GM21447 (cell line): ENCODE measurements around the gene EPOP.

Experiments used
- ATAC-seq: cut with Tn5 transposase; IDR thresholded peaks from one replicate; pipeline ENCODE4 v1.9.1; 2021; ENCODE audit not compliant: unreplicated experiment

The EPOP gene

DNA sequence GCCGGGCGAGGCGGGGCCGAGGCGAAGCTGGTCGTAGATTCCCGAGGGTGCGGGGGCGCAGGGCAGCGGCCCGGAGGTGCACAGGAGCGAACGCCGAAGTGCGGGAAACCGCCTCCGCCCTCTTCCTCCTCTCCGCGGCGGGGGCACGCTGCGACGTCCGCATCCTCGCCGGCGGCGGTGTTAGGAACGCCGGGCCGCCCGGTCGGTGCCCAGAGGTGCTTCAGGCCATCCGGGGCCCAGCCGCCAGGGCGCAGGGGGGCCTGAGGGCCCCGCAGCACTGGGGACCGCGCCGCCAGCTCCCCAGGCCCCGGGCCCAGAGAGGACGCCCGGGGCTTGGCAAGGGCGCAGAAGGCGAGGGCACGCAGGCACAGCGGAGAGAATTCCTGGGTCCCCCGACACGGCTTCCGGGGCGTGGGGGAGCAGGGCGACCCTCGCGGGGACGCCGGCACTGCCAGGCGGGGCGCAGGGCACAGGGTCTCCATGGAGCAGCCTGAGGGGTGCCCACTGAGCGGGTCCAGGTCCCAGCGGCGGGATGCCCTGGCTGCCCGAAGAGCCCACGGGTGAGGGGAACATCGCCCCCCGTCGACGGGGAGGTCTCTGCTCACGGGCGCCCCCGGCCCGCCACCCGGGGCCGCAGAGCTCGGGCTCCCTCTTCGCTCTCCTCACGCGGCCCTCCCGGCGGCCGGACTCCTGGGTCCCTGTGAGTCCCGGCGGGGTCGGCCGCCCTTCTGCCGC, 576 bp downstream of the EPOP start:
- peak; percentile 14 for ATAC-seq

DNA sequence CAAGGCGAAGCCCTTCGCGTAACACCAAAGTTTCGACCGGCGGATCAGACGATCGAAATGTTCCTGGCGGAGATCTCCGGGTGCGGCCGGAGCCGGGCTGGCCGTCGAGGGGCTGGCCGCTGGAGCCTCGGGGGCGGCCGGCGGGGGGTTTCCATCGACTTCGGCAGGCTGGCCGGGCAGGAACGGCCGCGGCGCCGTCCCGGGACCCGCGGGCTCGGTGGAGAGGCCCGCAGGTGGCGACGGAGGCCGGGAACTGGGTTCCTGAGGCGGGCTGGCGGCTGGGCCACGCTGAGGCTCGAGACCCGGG, 1.1 kb downstream of the EPOP start:
- no peak for ATAC-seq

DNA sequence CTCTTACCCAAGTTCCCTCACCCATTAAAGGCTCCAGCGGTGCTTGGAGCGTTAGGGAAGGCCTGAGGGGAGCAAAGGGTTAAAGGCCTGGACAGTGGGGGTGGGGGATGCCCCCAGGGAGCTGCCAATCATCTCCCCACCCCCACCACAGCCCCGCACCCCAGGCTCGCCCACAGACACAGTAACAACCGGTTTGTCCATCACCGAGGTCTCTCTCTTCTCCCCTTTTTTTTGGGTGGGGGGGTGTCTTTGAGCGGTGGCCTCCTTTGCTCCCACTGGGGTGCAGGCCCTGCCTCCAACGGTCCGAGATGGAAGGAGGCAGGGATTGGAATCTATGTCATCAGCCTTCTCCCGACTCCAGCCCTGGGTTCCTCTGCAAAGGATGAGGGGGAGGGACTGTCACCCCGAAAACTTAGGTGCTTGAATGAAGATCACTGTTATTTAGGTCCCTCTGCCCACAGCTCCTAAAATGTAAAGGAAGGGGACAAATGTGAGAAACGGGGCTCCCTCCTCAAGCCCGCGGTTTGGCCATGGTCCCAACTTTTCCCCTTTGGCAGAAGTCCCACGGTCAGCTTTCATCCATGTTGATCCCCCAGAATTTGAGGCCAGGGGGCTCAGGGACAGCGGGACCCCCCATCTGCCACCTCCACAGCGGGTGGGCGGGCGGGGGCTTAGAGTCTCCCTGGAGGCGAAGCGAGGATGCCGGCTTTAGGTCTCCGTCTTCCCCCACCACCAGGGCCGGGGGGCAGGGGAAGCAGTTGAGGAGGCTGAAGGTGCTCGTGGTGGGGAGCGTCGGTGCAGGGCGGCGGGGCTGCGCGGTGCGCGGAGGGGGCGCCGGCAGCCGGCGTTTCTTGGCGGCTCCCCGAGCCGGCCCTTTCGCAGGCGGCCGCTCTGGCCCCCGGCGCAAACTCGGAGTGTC, 1.7 kb downstream of the EPOP start:
- no peak for ATAC-seq

DNA sequence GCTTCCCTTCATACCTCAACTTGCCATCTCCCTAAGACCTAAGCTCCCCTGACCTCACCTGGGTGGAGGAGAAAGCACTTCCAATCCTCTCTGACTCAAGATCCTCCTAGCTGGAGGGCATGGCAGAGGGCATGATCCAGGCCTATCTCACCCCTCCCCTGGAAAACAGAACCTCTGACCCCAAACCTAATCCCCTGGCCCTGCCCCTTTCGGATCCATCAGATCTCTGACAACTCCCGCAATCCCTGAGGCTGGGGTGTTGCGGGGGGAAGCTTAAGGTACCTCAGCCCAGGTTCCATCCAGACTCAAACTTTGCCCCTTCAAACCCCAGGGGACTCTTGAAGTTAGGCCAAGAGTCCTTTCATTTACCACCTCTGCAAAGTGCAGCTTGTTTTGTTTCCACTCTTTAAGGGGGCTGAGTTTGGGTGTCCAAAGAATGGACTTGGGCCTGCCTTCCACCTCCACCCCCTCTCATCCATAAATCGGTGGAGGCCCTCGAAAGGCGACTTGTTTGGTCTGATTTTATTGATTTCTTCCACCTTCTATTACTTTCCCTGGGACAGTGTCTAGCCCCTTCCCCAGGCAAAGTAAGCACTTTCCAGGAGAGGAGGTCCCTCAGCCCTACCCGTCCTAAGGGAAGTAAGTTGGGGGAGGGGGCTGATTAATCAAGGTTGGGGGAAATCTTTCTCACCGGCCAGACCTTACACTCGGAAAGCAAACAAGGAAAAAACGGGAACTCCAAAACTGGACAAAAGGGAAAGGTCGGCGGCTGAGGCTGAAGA, 2.6 kb downstream of the EPOP start:
- ATAC-seq: no peak

DNA sequence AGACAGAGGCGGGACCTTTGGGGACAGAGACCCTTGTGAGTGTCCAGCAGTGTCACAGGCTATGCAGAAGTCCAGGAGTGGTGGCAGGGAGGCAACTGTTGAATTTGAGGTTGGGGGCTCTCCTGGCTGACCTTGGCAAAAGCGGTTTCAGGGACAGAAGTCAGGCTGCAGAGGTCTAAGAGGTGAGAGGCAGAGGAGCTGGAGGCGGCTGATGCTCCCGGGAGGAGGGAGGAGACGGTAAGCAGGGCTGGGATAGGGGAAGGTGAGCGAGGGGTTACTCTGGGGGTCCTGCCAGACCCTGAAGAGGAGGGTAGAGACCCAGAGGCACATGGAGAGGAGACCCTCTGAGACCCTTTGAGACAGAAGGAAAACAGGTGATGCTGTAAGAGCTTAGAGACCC, 5.2 kb downstream of the EPOP start:
- ATAC-seq: no peak

DNA sequence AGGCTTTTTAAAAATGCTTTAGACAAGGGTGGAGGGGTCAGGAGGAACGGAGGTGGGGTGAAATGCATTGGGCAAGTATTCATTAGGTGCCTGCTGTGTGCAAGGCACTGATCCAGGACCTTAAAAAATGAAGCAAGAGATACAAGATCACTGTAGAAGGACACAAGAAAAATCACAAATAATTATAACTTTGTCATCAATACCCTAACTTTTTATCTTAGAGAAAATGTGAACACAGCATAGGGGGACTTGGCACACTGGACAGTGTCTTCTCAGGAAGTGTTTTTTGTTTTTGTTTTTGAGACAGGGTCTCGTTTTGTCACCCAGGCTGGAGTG, 7.0 kb downstream of the EPOP start:
- ATAC-seq: no peak

DNA sequence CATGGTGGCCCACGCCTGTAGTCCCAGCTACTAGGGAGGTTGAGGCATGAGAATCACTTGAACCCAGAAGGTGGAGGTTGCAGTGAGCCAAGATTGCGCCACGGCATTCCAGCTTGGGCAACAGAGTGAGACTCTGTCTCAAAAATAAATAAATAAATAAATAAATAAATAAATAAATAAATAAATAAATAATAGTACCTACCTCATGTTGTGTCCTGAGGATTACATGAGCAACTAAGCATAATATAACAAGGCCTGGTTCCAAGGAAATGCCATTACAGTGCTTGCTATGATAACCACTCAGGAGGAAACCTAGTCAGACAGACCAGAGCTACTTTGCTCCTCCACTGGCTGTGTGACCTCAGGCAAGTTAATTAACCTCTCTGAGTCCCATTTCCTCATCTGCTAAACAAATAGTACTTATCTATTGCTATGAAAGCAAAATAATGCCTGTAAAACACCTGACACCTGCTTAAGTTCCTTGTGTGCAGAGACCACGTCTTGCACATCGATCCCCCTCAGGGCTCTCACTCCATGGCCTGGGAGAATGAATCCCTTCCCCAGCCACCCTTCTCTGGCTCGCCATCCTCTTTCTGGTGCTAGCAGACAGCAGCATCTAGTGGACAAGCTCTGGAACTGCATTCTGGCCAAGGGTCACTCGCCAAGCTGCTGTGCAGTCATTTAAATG, 7.5 kb downstream of the EPOP start:
- no peak for ATAC-seq

DNA sequence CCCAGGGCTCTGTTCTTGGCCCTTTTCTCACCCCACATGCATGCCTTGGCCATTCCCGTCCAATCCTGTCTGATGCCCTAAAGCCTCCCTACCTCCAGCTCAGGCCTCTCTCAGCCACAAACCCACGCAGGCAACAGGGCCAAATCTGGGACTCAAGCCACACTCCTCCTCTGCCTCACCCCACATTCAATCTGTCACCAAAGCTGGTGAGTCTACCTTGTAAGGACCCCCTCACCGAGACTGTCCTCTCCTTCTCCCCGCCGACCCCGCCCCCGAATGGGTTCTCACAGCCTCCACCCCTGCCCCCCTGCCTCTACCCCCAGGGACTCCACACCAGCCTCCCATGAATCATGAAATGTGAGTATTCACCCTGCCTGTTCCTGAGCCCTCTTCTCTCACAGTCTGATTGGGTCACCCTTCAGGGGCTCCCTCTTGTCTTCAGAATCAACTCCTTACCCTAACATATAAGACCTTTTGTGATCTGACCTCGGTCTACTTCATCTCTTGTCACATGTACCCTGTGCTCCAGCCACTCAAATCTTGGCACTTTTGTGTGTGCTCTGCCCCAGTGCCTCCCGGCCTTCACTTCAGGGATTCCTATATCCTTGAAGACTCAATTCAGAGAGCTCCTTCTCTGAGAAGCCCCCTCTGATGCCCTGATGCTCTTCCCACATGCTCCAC, 10.7 kb downstream of the EPOP start:
- no peak for ATAC-seq

DNA sequence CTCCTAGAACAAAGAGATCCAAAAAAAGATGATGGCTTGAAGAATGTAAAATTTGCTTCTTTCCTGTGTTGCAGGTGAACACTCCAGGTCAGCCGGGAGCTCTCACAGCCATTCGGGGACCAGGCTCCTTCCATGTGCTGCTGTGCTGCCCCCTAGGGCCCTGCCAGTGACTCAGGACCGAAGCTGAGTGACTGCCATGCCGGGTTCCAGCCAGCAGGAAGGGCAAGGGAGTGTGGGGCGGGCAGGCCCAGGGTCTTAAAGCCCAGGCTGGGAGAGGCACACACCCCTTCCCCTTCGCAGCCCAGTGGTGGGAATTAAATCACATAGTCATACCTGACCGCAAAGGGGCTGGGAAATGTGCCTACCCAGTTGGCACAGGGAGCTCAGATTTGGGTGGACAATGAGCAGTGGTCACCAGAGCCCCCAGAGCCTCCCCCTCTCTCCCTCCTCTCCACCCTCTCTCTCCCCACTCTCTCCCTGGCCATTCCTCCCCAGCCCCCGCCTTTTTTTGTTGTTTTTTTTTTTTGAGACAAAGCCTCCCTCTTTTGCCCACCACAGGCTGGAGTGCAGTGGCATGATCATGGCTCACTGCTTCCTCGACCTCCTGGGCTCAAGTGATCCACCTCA, 11.5 kb downstream of the EPOP start:
- ATAC-seq: no peak

DNA sequence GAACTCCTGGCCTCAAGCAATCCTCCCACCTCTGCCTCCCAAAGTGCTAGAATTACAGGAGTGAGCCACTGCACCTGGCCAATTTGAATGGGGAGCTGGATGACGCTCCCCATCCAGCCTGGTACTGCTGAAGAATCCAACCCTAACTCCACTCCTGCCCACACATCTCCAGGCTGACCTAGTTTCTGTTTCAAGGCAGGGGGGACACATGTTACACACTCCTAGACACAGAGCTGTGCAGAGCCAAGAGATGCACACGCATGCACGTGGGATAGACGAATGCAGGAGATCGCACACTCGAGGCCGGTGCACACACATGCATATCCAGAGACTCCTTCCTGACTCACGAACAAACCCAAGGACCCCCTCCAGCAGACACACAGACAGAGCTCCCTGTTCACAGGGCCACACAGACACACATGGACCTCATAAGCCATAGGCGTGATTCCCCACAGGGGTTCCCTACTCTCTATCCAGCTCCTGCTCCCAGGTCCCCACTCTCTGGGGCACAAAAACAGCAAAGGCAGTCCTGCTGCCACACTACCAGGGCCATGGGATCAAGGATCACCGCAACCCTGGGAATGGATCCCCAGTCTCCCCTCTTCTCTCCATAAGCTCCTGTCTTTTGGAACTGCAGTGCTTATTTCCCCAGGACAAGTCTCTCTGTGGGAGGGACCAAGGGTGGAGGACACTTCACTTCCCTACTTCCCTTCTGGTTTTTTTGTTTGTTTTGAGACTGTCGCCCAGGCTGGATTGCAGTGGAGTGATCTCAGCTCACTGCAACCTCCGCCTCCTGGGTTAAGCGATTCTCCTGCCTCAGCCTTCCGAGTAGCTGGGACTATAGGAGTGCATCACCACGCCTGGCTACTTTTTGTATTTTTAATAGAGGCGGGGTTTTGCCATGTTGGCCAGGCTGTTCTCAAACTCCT, 14.4 kb downstream of the EPOP start:
- ATAC-seq: no peak

DNA sequence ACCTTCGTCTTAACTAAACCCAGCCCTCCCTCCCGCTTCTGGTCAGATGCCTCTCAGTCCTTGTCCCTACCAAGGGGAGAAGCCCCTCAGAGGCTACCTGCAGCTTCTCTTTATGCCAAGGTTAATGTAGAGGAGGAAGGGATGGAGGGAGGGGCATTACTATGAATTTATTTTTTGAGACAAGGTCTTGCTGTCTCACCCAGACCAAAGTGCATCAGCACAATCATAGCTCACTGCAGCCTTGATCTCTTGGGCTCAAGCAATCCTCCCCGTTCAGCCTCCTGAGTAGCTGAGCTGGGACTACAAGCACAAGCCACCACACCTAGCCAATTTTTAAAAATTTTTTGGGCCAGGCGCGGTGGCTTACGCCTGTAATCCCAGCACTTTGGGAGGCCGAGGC, 15.3 kb downstream of the EPOP start:
- ATAC-seq: no peak

DNA sequence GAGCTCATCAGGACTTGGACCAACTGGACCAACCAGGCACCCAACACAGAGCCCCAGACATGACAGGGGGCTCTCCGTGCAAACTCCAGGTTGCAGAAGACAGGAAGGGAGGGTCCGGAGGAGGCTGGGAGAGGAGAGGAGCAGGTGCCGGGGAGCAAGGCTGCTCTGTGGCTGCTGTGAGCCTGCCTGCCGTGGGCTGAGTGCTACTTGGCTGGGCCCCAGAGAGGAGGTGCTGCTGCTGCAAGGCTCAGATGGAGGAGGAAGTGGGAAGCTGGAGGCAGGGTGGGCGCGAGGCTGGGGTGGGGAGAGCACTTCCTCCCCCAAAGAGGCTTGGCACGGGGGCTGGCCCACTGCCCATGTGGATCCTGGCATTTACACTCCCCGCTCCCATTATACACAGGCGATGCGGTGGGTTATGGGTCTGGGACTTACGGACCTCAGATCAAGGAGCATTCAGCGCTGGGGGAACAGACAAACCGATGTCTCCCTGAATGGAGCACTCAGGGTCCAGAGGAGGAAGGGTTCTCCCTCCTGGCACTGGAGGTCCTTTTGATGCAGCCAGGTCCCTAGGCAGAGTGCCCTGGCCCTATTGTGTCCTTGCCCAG, 15.9 kb downstream of the EPOP start:
- no peak for ATAC-seq

DNA sequence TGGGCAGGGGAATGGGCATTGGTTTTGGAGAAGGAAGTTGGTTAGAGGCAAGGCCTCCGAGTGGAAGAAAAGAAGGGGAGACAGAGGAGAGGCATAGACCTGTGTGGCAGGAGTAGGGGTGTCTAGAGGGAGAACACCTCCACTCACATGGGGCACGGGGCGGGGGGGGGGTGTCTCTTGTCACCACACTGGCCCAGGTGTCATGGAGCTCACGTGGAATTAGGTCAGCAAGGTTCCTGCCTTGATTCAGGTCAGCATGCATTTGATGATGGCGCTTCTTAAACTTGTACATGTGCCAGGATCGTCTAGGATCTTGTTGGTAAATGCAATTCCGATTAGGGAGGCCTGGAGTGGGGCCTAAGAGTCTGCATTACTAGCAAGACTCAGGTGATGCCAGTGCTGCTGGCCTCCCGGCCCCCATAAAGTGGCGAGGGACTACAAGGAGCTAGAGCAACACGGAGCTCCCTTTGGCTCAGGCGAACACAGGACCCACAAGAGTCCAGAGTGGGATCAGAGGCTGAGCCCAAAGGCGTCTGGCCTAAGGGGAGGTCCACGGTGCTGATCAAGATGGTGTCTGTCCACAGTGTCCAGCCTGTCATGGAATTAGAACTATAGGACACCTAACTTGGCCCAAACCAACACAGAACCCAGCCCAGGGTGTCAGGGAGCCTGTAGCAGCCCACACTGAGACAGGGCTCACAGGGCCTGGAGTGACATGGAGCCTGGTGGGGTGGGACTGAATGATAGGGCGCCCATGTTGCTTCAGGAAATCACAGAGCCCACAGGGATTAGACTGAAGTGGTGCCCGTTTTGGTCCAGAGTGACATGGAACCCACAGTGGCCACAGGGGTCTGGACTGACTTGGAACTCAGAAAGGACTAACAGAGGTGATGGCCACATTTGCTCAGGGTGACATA, 16.7 kb downstream of the EPOP start:
- ATAC-seq: no peak

DNA sequence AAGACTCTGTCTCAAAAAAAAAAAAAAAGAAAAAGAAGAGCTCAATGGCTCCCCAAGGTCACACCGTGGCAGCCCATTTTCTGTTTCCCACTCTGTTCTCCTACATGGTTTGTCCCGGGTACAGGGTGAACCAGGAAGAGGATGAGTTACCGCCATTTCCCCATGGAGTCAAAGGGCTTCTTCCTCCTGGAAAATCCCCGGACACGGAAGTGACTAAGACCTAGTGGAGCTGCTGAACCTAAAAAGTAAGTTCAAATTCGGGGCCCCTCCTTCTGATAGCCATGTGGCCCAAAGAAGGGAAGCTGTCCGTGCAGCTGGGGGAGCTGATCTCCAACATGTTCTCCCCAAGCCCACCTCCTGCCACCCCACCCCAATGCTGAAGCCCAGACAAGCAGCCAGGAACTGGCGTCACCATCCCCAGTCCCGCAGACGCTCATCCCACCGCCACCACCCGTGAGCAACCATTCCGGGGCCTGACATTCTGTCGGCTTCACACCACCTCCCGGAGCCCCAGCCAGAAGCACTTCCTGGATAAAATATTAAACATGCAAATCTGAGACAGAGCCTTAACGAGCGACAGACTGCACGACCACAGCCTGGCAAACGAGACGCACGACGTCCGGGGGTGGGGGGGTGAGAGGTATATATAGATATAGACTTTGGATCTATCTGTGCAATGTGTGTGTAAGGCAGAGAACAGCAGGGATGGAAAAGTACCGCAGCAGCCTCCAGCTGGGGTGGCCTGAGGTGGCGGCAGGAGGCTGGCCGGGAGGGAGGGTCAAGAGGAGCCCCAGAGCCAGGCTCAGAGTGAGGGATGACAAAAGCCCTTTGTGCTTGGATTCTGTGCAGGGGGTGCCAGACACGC, 17.6 kb downstream of the EPOP start:
- ATAC-seq: no peak

DNA sequence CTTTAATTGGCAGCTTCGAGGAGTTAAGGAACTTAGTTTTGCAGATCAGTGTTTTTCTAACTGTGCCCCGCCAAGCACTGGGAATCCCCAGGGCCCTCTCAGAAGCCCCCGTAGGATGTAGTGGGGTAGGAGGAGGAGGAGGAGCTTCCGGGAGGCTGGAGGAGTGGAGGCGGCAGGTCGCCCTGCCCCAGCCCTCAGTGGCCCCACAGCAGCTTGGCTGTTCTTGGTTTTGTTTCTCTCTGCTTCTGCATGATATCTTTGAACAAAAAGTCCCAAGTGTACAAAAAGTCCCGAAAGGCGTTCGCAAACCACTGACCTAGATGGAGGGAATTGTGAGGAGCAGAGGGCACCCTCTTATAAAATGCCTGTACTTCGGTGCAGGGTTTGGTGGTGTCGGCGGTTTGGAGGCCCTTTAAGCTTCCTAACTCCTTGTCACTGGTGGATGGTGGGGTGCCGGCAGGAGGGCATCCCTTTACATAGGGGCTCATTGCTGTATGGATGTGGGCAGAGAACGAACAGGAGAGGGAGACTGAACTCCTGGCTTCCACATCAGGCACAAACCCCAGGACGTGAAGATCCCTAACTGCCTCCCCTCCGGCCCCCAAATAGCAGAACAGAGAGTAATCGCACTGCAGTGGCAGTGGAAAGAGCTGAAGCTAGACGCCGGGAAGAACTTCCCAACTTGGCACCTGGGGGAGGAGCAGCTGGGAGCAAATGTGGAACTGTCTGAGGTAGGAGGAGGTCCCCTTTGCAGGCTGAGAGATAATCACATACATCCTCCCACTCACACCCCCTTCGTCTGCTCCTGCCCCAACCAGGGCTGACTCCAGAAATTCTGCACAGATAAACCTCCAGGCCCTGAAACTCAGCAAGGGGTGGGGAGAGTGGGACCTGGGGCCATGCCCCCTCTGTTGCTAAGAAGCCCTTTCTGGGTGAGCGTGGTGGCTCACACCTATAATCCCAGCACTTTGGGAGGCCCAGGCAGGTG, 20.1 kb downstream of the EPOP start:
- ATAC-seq: peak; percentile 79

DNA sequence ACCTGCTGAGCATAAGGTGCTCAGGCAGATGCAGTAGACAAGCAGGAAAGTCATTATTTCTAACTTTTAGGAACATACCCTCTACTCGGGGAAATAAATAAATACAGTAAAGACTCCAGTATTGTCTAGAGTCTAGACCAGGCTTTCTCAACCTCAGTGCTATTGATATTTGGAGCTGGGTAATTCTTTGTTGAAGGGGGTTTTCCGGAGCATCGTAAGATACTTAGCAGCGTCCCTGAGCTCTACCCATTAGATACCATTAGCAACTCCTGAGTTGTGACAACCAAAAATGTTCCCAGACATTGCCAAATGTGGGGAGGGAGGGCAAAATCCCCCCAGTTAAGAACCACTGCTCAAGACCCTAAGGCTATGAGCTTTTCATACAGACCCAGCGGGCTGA, 21.1 kb downstream of the EPOP start:
- ATAC-seq: no peak
